ENCODE results near the gene MAP7D3.

- no peak for TF ChIP-seq CTCF (IDR thresholded peaks at IDR 0.05)
- no peak for TF ChIP-seq POLR2A (IDR thresholded peaks at IDR 0.05)
Measured at GRCh38 chrX:136196691-136197155, 54.5 kb downstream of the MAP7D3 start.
